IMR-90 (cell line): ENCODE results near the gene SYNRG. TPM values are rescaled to one million over a fixed set of nuclear protein-coding genes. Genes with fewer than 3 reads are reported as not detected.

Source experiments
- ATAC-seq: fragments of 200-7000 bp; cut with Tn5 transposase; 2 replicates; pipeline ENCODE4 v1.9.1; 2020; ENCODE audit warnings: low read depth, mild to moderate bottlenecking, moderate library complexity
- BruUV-seq: library from RNA; stranded (reverse); fragments of 400-500 nt; replicated peaks from 2 replicates; lab custom pipeline; 2021; lab: Mats Ljungman, UMichigan
- CTCF ChIA-PET: fragments of 300-600 bp; formaldehyde crosslinking; extraction: SDS; loops from one replicate; lab custom pipeline; 2021; ENCODE audit warnings: antibody characterized with exemption; lab: Yijun Ruan, JAX
- POLR2A ChIA-PET: fragments of 300-600 bp; sonication (Branson Sonifier 250); formaldehyde crosslinking; loops from one replicate; lab custom pipeline; 2022; ENCODE audit warnings: antibody characterized with exemption; ENCODE audit not compliant: unreplicated experiment; lab: Charles Lee
- DNase-seq: peaks from one replicate; pipeline ENCODE4 v3.0.0; 2013
- H2AFZ ChIP-seq: replicated peaks from 2 replicates; pipeline ENCODE3; 2013; ENCODE audit warnings: low read length, mild to moderate bottlenecking; ENCODE audit not compliant: poor library complexity
- H2AK5ac ChIP-seq: 2 replicates; pipeline ENCODE4 v1.6.1; 2013; ENCODE audit warnings: low read depth, low read length, inconsistent platforms
- H2AK9ac ChIP-seq: replicated peaks from 2 replicates; pipeline ENCODE3; 2013; ENCODE audit warnings: mild to moderate bottlenecking, low read depth, low read length, moderate library complexity; ENCODE audit not compliant: poor library complexity
- H2BK120ac ChIP-seq: 2 replicates; pipeline ENCODE4 v1.6.1; 2013; ENCODE audit warnings: low read depth, low read length, inconsistent platforms
- H2BK15ac ChIP-seq: 3 replicates; pipeline ENCODE4 v1.6.1; 2013; ENCODE audit warnings: low read depth, low read length, inconsistent platforms
- H2BK20ac ChIP-seq: 2 replicates; pipeline ENCODE4 v1.6.1; 2013; ENCODE audit warnings: low read depth, mild to moderate bottlenecking, inconsistent platforms, low read length, moderate library complexity
- H2BK5ac ChIP-seq: 2 replicates; pipeline ENCODE4 v1.6.1; 2013; ENCODE audit warnings: mild to moderate bottlenecking, low read depth, low read length, inconsistent platforms; ENCODE audit not compliant: poor library complexity, severe bottlenecking
- H3K14ac ChIP-seq: replicated peaks from 2 replicates; pipeline ENCODE4 v1.6.1; 2013; ENCODE audit warnings: low read depth, low read length, inconsistent platforms
- H3K18ac ChIP-seq: 2 replicates; pipeline ENCODE4 v1.6.1; 2013; ENCODE audit warnings: low read depth, low read length, control low read depth
- H3K23ac ChIP-seq: 2 replicates; pipeline ENCODE4 v1.6.1; 2013; ENCODE audit warnings: low read depth, low read length, inconsistent platforms
- H3K27ac ChIP-seq: 2 replicates; pipeline ENCODE4 v1.5.1; 2013; ENCODE audit warnings: mild to moderate bottlenecking, control low read depth, low read length; ENCODE audit not compliant: insufficient read depth
- H3K27me3 ChIP-seq: 2 replicates; pipeline ENCODE4 v1.6.1; 2013; ENCODE audit warnings: low read length; ENCODE audit not compliant: control insufficient read depth, insufficient read depth
- H3K36me3 ChIP-seq: 2 replicates; pipeline ENCODE4 v1.6.1; 2013; ENCODE audit warnings: low read length, mixed read lengths; ENCODE audit not compliant: control insufficient read depth, insufficient read depth
- H3K4ac ChIP-seq: 2 replicates; pipeline ENCODE4 v1.6.1; 2013; ENCODE audit warnings: low read depth, low read length, inconsistent platforms
- H3K4me1 ChIP-seq: 2 replicates; pipeline ENCODE4 v1.6.1; 2013; ENCODE audit warnings: low read length, mixed read lengths; ENCODE audit not compliant: control insufficient read depth, insufficient read depth
- H3K4me2 ChIP-seq: 2 replicates; pipeline ENCODE4 v1.6.1; 2013; ENCODE audit warnings: low read depth, mild to moderate bottlenecking, control low read depth, low read length, moderate library complexity
- H3K4me3 ChIP-seq: 2 replicates; pipeline ENCODE4 v1.5.1; 2013; ENCODE audit warnings: low read depth, mild to moderate bottlenecking, control low read depth, low read length, moderate library complexity; ENCODE audit not compliant: insufficient read depth
- H3K56ac ChIP-seq: 2 replicates; pipeline ENCODE4 v1.6.1; 2013; ENCODE audit warnings: low read length, inconsistent platforms; ENCODE audit not compliant: insufficient read depth; ENCODE audit errors: extremely low read depth
- H3K79me1 ChIP-seq, 2 experiments: 2 replicates each; pipeline ENCODE4 v1.6.1; 2013; ENCODE audit warnings: low read length in 2 of 2, inconsistent platforms in 1 of 2, low read depth in 1 of 2
- H3K9ac ChIP-seq: 2 replicates; pipeline ENCODE4 v1.6.1; 2013; ENCODE audit warnings: low read depth, low read length, control low read depth
- H3K9me1 ChIP-seq: 2 replicates; pipeline ENCODE4 v1.6.1; 2013; ENCODE audit warnings: low read length, inconsistent platforms; ENCODE audit not compliant: insufficient read depth
- H3K9me3 ChIP-seq: 2 replicates; pipeline ENCODE4 v1.6.1; 2013; ENCODE audit warnings: low read length; ENCODE audit not compliant: control insufficient read depth, insufficient read depth
- H4K20me1 ChIP-seq: 2 replicates; pipeline ENCODE4 v1.6.1; 2013; ENCODE audit warnings: low read length, inconsistent platforms; ENCODE audit not compliant: insufficient read depth
- H4K5ac ChIP-seq: 2 replicates; pipeline ENCODE4 v1.6.1; 2013; ENCODE audit warnings: mild to moderate bottlenecking, low read depth, low read length, control low read depth
- H4K8ac ChIP-seq, 2 experiments: 2 replicates each; pipeline ENCODE4 v1.6.1; 2013; ENCODE audit warnings: low read depth in 2 of 2, low read length in 2 of 2, control low read depth in 1 of 2, inconsistent platforms in 1 of 2
- H4K91ac ChIP-seq: 2 replicates; pipeline ENCODE4 v1.6.1; 2013; ENCODE audit warnings: low read depth, low read length, inconsistent platforms; ENCODE audit not compliant: insufficient read depth
- CEBPB ChIP-seq: IDR thresholded peaks from 2 replicates; pipeline ENCODE4 v1.6.1; 2012; ENCODE audit warnings: low read depth, low read length, improper control_type of control experiment
- CHD1 ChIP-seq: IDR thresholded peaks from 2 replicates; pipeline ENCODE4 v1.6.1; 2012; ENCODE audit warnings: low read depth, low read length, improper control_type of control experiment
- CTCF ChIP-seq: conservative IDR thresholded peaks from 2 replicates; pipeline ENCODE4 v1.5.1; 2012; ENCODE audit warnings: mild to moderate bottlenecking, low read depth, low read length, improper control_type of control experiment
- FOS ChIP-seq: fragments of 150-350 bp; IDR thresholded peaks from 2 replicates; pipeline ENCODE4 v1.6.1; 2016; ENCODE audit warnings: low read depth, low read length
- MAFK ChIP-seq: IDR thresholded peaks from 2 replicates; pipeline ENCODE4 v1.6.1; 2012; ENCODE audit warnings: low read depth, low read length, improper control_type of control experiment
- MAZ ChIP-seq: IDR thresholded peaks from 2 replicates; pipeline ENCODE4 v1.6.1; 2012; ENCODE audit warnings: low read depth, mild to moderate bottlenecking, low read length, improper control_type of control experiment, moderate library complexity, borderline replicate concordance
- NFE2L2 ChIP-seq: fragments of 150-350 bp; IDR thresholded peaks from 2 replicates; pipeline ENCODE4 v1.6.1; 2016; ENCODE audit warnings: low read depth, mild to moderate bottlenecking, low read length
- POLR2A ChIP-seq: IDR thresholded peaks from 2 replicates; pipeline ENCODE4 v1.6.1; 2012; ENCODE audit warnings: mild to moderate bottlenecking, low read depth, low read length
- RCOR1 ChIP-seq: IDR thresholded peaks from 2 replicates; pipeline ENCODE4 v1.6.1; 2012; ENCODE audit warnings: mild to moderate bottlenecking, low read length, improper control_type of control experiment; ENCODE audit not compliant: insufficient replicate concordance
- WGBS, 2 experiments: methylation state at CpG; one replicate each; pipeline versions ENCODE4 v1.1.5 to v1.1.7; 2013; ENCODE audit warnings: missing lambda C conversion rate in 2 of 2; ENCODE audit not compliant: insufficient read length in 1 of 2; ENCODE audit errors: extremely low coverage in 2 of 2; 5-methylcytosine and 5-hydroxymethylcytosine counted together
- dilution Hi-C: fragments of 300-500 bp; cut with HindIII; formaldehyde crosslinking; loops from one replicate; pipeline ENCODE4 v1.14.3; 2018; ENCODE audit warnings: low sequenced_read_pairs; ENCODE audit not compliant: unreplicated experiment
- in situ Hi-C: fragments of 300-500 bp; cut with MboI; formaldehyde crosslinking; loops from 3 replicates; pipeline ENCODE4 v1.14.3; 2019; ENCODE audit warnings: low sequenced_read_pairs, inconsistent platforms, mixed read lengths
- intact Hi-C: fragments of 100-400 bp; cut with micrococcal nuclease; formaldehyde crosslinking; loops from 2 replicates; pipeline ENCODE4 v1.10.0; 2022
- polyA plus RNA-seq, 3 experiments: library from polyadenylated mRNA; depleted of rRNA; stranded (reverse); fragments of >200 nt; gene quantifications; 2 replicates each; pipeline ENCODE4 v1.2.3, GENCODE V29; 2012; ENCODE audit warnings: low replicate concordance in 1 of 3
- total RNA-seq: library from RNA; depleted of rRNA; stranded (reverse); fragments of >200 nt; gene quantifications from 2 replicates; pipeline ENCODE4 v1.2.3, GENCODE V29; 2012

The SYNRG gene
- total and polyA plus RNA-seq, 2 of the 4 experiments (the other 2 are of a cell fraction), result 11.7 to 15.2 TPM

- no peak overlapping the region for H3K56ac ChIP-seq
- TF ChIP-seq MAFK (no peak), MAZ (no peak), POLR2A (no peak), RCOR1 (no peak), CEBPB (no peak), FOS (no peak), NFE2L2 (no peak), CTCF (no peak), CHD1 (no peak)
- H3K27ac ChIP-seq, result no peak overlapping the region
- peaks cover 68% of the 10 kb centered on the region for H4K20me1 ChIP-seq
- no peak for ATAC-seq
- peaks cover 28% of the 10 kb centered on the region for H3K9me1 ChIP-seq
- H4K91ac ChIP-seq, result no peak overlapping the region
- TSS peak; percentile 89 for BruUV-seq
- in situ Hi-C loops (no loop called here), dilution Hi-C loops (no loop called here), intact Hi-C loops (no loop called here)
- no peak overlapping the region for H2BK5ac ChIP-seq
- peaks cover 6% of the 10 kb centered on the region for H3K4me1 ChIP-seq
- H2BK20ac ChIP-seq, result no peak overlapping the region
- peaks cover 37% of the 10 kb centered on the region for H3K36me3 ChIP-seq
- H3K79me1 ChIP-seq, result peaks cover 25 to 77% of the 10 kb centered on the region in 2 experiments
- H2AFZ ChIP-seq, result no peak overlapping the region
- ChIA-PET CTCF (no interaction called here), POLR2A (no interaction called here)
- no peak overlapping the region for H3K23ac ChIP-seq
- no peak overlapping the region for H2BK120ac ChIP-seq
- no peak overlapping the region for H3K4me3 ChIP-seq
- H2BK15ac ChIP-seq, result no peak overlapping the region
- H3K4ac ChIP-seq, result no peak overlapping the region
- H4K8ac ChIP-seq, result no peak overlapping the region
- 81% methylated on average over 18 of the region's 24 CpGs; no CpG with 5 or more reads in 1 of the 2 experiments for WGBS, 2 experiments
- H3K18ac ChIP-seq, result no peak overlapping the region
- no peak overlapping the region for H3K9ac ChIP-seq
- no peak overlapping the region for H4K5ac ChIP-seq
- no peak overlapping the region for H2AK5ac ChIP-seq
- peak overlapping the region; percentile 33 for H2AK9ac ChIP-seq
- no peak for DNase-seq
- no peak overlapping the region for H3K4me2 ChIP-seq
- H3K27me3 ChIP-seq, result no peaks in the 10 kb centered on the region
- no peak overlapping the region for H3K14ac ChIP-seq
- no peaks in the 10 kb centered on the region for H3K9me3 ChIP-seq
Observed at GRCh38 chr17:37512442-37513068, 96.7 kb downstream of the SYNRG start.
